ENCODE results near the gene INPP5J. TPM values are rescaled to one million over a fixed set of nuclear protein-coding genes. Genes with fewer than 3 reads are reported as not detected.
"Not testable (repeated sequence)": the region's sequence is repeated elsewhere in the genome, so short reads cannot be mapped to it uniquely, and the experiment has no call there.

Gene INPP5J
- not detected for total RNA-seq

- H3K27me3 ChIP-seq (ENCODE audit: insufficient read depth, low read length) = no peaks in the 10 kb centered on the region
- no peaks in the 10 kb centered on the region for H3K4me1 ChIP-seq (ENCODE audit: insufficient read depth, low read length)
- no peak within 1 kb of the TSS for H3K4me3 ChIP-seq (ENCODE audit: low read length)
- no peaks in the 10 kb centered on the region for H3K9me3 ChIP-seq (ENCODE audit: low read depth, low read length)
Observed at GRCh38 chr22:31122532-31123291, at the start of gene INPP5J. Gene INPP5J, plus strand, starts transcription at chr22:31122966. Its CDS starts 49 bp downstream, at chr22:31123015.

- H3K4me3 ChIP-seq (ENCODE audit: low read length); H3K27me3 ChIP-seq (ENCODE audit: insufficient read depth, low read length); H3K4me1 ChIP-seq (ENCODE audit: insufficient read depth, low read length); H3K9me3 ChIP-seq (ENCODE audit: low read depth, low read length): not testable (repeated sequence)
Observed at GRCh38 chr22:31073125-31073524, 49.6 kb upstream of the INPP5J start.

- H3K27me3 ChIP-seq (ENCODE audit: insufficient read depth, low read length); H3K4me1 ChIP-seq (ENCODE audit: insufficient read depth, low read length); H3K4me3 ChIP-seq (ENCODE audit: low read length); H3K9me3 ChIP-seq (ENCODE audit: low read depth, low read length): not testable (repeated sequence)
Observed at GRCh38 chr22:31073545-31074145, 49.1 kb upstream of the INPP5J start.

GRCh38 chr22:31075961-31076360 is 46.8 kb upstream of the INPP5J start:
- Histone ChIP-seq H3K27me3 (ENCODE audit: insufficient read depth, low read length) (no peaks in the 10 kb centered on the region), H3K4me1 (ENCODE audit: insufficient read depth, low read length) (peaks cover 6% of the 10 kb centered on the region), H3K9me3 (ENCODE audit: low read depth, low read length) (no peaks in the 10 kb centered on the region), H3K4me3 (ENCODE audit: low read length) (no peak overlapping the region)

- Histone ChIP-seq H3K9me3 (ENCODE audit: low read depth, low read length) (no peaks in the 10 kb centered on the region), H3K4me3 (ENCODE audit: low read length) (no peak overlapping the region), H3K27me3 (ENCODE audit: insufficient read depth, low read length) (no peaks in the 10 kb centered on the region), H3K4me1 (ENCODE audit: insufficient read depth, low read length) (peaks cover 22% of the 10 kb centered on the region)
Observed at GRCh38 chr22:31077681-31078080, 45.1 kb upstream of the INPP5J start.

DNA sequence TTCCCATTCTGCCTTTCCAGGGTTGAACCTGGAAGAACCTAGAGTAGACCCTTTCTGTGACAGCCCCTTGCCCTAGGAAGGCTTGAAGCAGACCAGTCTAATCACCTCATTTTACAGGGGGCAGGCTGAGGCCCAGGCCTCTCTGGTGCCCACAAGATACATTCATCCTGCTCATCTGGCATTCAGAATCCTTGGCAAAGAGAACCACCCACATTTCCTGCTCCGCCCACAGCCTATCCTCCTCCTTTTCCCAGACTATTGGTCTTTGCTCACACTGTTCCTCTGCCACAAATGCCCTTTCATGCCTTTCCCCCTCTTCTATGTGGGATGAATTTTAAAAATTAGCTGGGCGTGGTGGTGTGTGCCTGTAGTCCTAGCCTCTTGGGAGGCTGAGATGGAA is 44.4 kb upstream of the INPP5J start:
- not testable (repeated sequence) for H3K9me3 ChIP-seq (ENCODE audit: low read depth, low read length); H3K4me3 ChIP-seq (ENCODE audit: low read length)
- H3K4me1 ChIP-seq (ENCODE audit: insufficient read depth, low read length) = peaks cover 29% of the 10 kb centered on the region

DNA sequence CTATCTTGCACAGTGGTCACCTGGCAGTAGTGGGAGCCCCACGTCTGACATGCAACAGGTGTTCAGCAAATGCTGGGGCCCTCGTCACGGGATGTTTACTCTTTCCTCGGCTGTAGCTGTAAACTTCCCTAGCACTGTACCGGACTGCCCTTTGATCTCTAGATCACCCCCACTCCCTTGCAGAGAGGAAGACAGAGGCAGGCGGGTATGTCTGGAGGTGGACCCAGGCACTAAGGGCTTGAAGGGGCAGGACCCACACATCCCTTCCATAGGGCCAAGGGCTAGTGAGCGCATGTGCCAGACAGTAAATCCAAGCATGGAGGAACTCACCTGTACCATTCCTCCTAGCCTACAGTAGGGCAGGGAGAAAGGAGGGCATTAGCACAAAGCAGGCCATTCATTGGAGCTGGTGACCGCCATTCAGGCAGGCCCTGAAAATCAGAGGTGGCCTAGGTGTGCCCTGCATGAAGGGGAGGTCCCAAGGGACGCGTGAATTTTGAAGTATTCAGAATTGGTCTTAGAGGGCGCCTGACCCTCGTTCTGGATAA is 43.6 kb upstream of the INPP5J start:
- H3K4me1 ChIP-seq (ENCODE audit: insufficient read depth, low read length) = peaks cover 36% of the 10 kb centered on the region
- no peaks in the 10 kb centered on the region for H3K9me3 ChIP-seq (ENCODE audit: low read depth, low read length)
- H3K27me3 ChIP-seq (ENCODE audit: insufficient read depth, low read length) = no peaks in the 10 kb centered on the region
- H3K4me3 ChIP-seq (ENCODE audit: low read length) = no peak overlapping the region

More for the DNA sequence above, 44.4 kb upstream of the INPP5J start:
- H3K27me3 ChIP-seq (ENCODE audit: insufficient read depth, low read length) = not testable (repeated sequence)

DNA sequence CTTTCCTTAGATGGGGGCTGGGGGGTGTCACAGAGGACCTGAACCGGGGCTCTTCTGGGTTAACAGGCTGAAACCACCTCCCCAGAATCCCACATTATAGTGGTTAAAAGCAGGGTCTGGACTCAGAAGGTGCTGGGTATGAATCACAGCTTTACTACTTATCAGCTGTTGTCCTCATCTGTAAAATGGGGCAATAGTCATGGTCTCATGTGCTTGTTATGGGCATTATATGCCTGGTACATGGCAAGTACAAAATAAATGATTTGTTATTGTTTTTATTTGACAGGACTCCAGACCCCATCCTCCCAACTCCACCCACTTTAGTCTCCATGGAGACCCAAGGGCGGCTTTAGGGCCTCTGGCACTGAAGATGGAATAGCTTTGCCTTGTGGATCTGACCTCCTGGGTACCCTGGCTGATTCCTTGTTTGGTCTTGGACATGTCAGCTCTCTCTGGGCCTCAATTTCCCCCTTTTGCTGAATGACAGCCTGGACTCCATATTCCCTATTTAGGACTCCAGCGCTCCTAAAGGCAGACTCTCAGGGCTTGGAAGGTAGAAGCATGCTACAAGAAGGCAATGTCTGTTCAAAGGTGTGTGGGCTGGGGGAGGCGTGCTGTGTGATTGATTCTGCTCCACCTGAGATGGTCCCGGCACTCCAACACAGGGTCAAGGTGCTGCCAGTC is 42.5 kb upstream of the INPP5J start:
- peak overlapping the region; percentile 49 for H3K4me3 ChIP-seq (ENCODE audit: low read length)

DNA sequence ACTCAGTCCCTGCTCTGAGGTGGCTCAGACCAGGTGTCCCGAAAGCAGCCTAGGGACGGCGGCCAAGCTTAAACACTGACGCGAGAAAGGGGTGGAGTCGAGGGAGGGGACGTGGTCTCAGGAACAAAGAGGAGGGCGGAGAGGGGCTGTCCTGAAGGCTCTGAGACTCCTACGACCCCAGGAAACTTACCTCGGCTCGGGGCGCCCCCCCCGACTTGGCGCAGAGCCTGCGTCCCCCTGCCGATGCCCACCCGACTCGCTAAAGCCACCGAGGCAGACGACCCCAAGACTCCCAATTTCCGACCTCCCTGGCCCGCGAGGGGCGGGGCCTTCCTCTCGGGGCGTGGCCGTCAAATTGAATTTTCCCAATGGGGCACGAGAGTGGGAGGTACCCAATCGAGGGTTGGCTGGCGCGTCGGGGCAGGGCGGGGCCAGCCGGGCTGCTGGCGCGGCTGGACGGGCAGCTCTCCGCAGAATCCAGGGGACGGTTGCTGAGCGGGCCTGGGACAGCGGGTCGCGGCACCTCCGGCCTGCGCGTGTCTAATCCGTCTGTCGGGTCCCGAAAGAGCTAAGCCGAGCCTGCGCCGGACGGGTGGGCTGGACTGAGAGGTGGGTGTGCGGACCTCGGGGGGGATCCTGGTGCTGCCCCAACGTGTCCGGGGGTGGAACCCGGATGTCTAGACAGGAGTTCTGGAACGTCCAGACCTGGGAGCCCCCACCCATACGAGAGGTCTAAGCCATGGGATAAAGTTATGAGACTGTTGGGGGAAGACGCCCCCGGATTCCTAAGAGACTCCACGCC is 41.7 kb upstream of the INPP5J start, which contains the start of gene SMTN:
Gene SMTN, plus strand, starts transcription at position 471 of the 802 bp plus-strand sequence. CDS start 1,941 bp downstream, outside the sequence.
- Histone ChIP-seq H3K9me3 (ENCODE audit: low read depth, low read length) (no peaks in the 10 kb centered on the region), H3K4me3 (ENCODE audit: low read length) (peak within 1 kb of the TSS; percentile 49), H3K27me3 (ENCODE audit: insufficient read depth, low read length) (no peaks in the 10 kb centered on the region), H3K4me1 (ENCODE audit: insufficient read depth, low read length) (peaks cover 44% of the 10 kb centered on the region)

More for the DNA sequence above, 42.5 kb upstream of the INPP5J start:
- no peaks in the 10 kb centered on the region for H3K9me3 ChIP-seq (ENCODE audit: low read depth, low read length)
- no peaks in the 10 kb centered on the region for H3K27me3 ChIP-seq (ENCODE audit: insufficient read depth, low read length)
- peaks cover 40% of the 10 kb centered on the region for H3K4me1 ChIP-seq (ENCODE audit: insufficient read depth, low read length)

DNA sequence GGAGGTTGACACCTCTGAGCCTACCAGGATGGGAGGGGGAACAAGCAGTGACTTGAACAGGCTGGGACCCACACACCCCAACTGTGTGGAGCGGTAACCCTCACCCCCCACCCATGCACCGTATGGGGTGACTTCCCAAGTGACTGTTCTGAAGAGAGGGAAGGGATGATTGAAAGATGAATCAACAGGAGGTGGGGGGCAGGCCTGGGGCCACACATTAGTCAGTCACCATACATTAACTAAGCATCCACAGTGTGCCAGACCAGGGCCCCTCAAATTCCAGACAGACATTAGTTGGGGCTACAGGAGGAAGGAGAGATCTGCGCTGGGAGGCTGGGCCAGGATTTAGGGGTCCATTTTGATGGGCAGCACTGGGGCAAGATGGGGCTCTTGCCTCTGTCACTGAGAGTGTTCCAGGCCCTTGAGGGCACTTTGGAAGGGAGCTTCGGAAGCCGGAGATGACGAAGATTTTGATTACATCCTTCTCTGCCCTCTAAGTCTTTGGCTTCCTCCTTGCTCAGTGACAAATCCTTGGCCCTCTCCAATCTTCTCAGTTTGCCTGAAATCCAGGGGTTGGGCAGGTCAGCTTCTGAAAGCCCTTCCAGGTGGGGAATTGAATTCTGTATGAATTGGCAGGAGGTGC is 40.7 kb upstream of the INPP5J start:
- Histone ChIP-seq H3K4me1 (ENCODE audit: insufficient read depth, low read length) (peaks cover 44% of the 10 kb centered on the region), H3K4me3 (ENCODE audit: low read length) (no peak overlapping the region), H3K9me3 (ENCODE audit: low read depth, low read length) (no peaks in the 10 kb centered on the region), H3K27me3 (ENCODE audit: insufficient read depth, low read length) (no peaks in the 10 kb centered on the region)

GRCh38 chr22:31082606-31083376 is 40.0 kb upstream of the INPP5J start:
- H3K9me3 ChIP-seq (ENCODE audit: low read depth, low read length) = no peaks in the 10 kb centered on the region
- no peaks in the 10 kb centered on the region for H3K27me3 ChIP-seq (ENCODE audit: insufficient read depth, low read length)
- peaks cover 44% of the 10 kb centered on the region for H3K4me1 ChIP-seq (ENCODE audit: insufficient read depth, low read length)
- H3K4me3 ChIP-seq (ENCODE audit: low read length) = no peak overlapping the region

- Histone ChIP-seq H3K4me1 (ENCODE audit: insufficient read depth, low read length) (peaks cover 44% of the 10 kb centered on the region), H3K9me3 (ENCODE audit: low read depth, low read length) (no peaks in the 10 kb centered on the region), H3K27me3 (ENCODE audit: insufficient read depth, low read length) (no peaks in the 10 kb centered on the region), H3K4me3 (ENCODE audit: low read length) (no peak overlapping the region)
Observed at GRCh38 chr22:31083377-31083768, 39.4 kb upstream of the INPP5J start.

DNA sequence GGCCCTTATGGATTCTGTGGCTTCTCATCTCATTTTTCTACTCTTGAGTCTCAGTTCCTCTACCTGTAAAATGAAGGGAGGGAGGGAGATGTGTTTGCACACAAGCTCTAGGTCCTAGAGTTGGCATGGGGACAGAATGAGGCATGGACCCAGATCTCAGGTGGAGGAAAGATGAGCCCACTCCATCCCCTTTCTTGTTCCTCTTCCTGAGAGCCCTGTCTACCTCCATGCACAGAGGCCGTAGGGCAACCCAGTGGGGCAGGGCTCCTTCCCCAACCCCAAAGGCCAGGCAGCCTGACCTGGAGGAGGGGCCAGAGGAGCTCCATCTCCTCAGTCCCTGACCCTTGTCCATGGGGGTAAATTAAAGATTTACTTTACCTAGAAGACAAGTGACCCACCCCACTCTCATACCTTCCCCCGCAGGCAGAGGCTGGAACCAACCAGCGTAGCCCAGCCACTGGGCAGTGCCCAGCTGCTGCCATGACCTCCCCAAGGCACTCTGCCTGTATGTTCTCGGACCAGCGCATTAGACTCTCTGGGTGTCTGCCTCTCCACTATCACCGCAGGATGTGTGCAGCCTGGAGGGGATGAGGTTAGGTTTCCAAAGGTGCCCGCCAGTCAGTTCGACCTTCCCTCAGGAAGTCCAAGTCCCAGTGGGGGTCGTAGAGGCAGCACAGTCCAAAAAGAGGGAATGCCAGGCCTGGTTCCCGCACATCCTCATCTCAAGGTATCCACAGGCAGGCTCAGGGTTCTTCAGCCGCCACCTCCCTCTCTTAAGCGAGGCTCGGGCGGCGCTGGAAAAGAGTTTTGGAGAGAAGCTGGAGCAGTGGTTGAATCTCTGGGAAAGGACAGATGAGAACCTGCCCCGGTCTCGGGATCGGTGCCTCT is 38.6 kb upstream of the INPP5J start:
- Histone ChIP-seq H3K27me3 (ENCODE audit: insufficient read depth, low read length) (no peaks in the 10 kb centered on the region), H3K4me1 (ENCODE audit: insufficient read depth, low read length) (peaks cover 44% of the 10 kb centered on the region), H3K4me3 (ENCODE audit: low read length) (peak overlapping the region; percentile 85), H3K9me3 (ENCODE audit: low read depth, low read length) (no peaks in the 10 kb centered on the region)
